ENCODE results near the gene EXOC4.

GRCh38 chr7:134069187-134069586 lies 816.3 kb downstream of the EXOC4 start:
- TF ChIP-seq CTCF (IDR thresholded peaks at IDR 0.05; ENCODE audit: low read length) (no peak), EZH2 (IDR thresholded peaks at IDR 0.05; ENCODE audit: borderline replicate concordance, low read length) (no peak)

All from OCI-LY1 (cell line).